ENCODE measurements around the gene CYBRD1.

- TF ChIP-seq CTCF (IDR thresholded peaks at IDR 0.05) (no peak), POLR2A (IDR thresholded peaks at IDR 0.05) (no peak)
These were observed 61.3 kb downstream of the CYBRD1 start for GRCh38 chr2:171583566-171583965.
